ENCODE results near the gene CRYAB. TPM values are rescaled to one million over a fixed set of nuclear protein-coding genes. Genes with fewer than 3 reads are reported as not detected.
"Not testable (repeated sequence)": the region's sequence is repeated elsewhere in the genome, so short reads cannot be mapped to it uniquely, and the experiment has no call there.

Gene CRYAB
- total and polyA plus RNA-seq, 5 experiments from 2014 or later, result not detected

DNA sequence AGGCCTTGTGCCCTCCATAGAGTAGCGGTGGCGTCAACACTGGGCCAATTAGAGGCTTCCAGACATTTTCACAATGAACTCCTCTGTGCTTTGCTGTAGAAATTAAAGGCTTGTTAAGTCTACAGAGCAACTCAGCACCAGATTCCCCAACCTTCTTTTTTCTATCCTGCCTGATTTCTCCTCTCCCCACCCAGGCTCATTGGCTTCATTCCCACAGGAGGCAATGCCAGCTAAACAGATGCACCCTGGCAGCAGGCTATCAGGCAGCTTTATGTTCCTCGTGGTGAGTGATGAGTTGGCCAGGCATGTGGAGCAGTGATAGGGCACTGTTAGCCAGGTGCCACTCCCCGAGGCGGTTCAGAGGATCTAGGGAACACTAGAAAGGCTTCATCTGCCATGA lies 30.4 kb upstream of the CRYAB start:
- no peaks in the 10 kb centered on the region for H3K27me3 Mint-ChIP-seq
- no peaks in the 10 kb centered on the region for H3K9me3 Mint-ChIP-seq
- no peaks in the 10 kb centered on the region for H3K36me3 Mint-ChIP-seq
- DNase-seq (no peak), ATAC-seq (no peak)
- peak overlapping the region in 1 of 10 donors; percentile 31 for H3K27ac Mint-ChIP-seq
- H3K4me3 Mint-ChIP-seq, result no peak overlapping the region
- POLR2A ChIA-PET, result no interaction called here
- peaks cover 20 to 48% (median 42%) of the 10 kb centered on the region in 4 donors for H3K4me1 Mint-ChIP-seq

DNA sequence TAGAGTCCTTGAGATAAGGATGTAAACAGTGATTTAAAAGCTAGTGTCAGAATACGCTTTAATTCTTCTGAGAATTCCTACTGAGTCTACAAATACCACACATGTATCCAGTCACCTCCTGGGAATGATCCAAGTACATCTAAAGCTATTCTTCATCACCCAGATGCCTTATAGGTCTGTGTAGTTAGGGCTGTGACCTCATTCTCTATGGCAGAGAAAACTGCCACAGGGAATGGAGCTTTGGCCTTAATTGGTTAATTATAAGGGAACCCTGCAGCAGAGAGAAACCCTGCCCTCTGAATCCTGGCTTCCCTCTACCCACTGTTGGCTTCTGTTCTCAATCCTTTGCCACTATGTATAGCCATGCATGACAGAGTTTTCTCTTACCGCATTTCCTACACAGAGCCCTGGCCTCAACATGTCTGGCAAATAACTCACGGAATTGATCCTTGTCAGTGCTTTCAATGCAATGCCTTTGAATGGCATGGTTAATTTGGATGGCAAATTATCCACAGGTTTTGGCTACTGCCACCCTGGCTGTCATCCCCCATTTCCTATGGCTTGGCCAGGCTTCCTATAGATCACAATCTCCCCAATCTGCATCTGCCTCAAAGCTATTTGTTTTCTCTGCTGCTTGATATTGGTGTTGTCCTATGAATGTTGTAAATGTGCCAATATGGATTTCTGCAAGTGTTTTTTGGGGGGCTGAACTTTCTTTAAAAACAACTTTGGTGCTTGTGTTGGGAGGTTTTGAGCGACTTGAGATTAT lies 28.4 kb upstream of the CRYAB start:
- no peak for ATAC-seq
- POLR2A ChIA-PET, result interaction anchor here (1.4 kb wide), 1 partner anchor 14 kb away, joined by 6 read pairs; no protein-coding TSS in a partner anchor
- peaks cover 25 to 59% (median 50%) of the 10 kb centered on the region in 4 donors for H3K4me1 Mint-ChIP-seq
- no peaks in the 10 kb centered on the region for H3K9me3 Mint-ChIP-seq
- no peak overlapping the region for H3K4me3 Mint-ChIP-seq
- no peaks in the 10 kb centered on the region for H3K36me3 Mint-ChIP-seq
- H3K27me3 Mint-ChIP-seq, result no peaks in the 10 kb centered on the region
- DNase-seq, result no peak
- H3K27ac Mint-ChIP-seq, result peak overlapping the region in 4 of 10 donors; percentile 1 to 90 (median 44)

DNA sequence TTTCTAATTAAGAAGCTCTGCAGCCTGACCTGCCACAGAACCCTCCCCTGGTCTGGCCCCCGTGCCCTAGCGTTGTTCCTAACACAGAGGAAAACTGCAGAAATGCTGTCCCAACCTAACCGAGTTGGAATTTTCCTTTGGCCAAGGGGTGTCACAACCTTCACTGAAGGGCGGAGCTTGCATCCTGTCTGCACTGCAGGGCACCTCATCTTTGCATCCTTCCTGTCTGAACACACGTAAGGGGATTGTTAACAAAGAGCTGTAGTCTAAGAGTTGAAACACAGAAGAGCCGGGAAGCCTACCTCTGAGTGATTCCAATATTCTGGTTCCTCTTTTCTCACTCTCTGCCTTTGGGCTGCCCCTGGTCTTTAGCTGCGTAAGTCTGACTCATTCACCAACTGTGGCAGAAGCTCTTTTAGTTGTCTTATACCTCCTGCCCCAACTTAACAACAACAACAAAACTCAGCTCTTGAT lies 27.2 kb upstream of the CRYAB start:
- ATAC-seq (peak; percentile 46 to 80), DNase-seq (peak in 5 of 10 donors; percentile 8 to 31 (median 24))
- Mint-ChIP-seq H3K4me1 (peaks cover 18 to 46% (median 38%) of the 10 kb centered on the region in 4 donors), H3K4me3 (peak overlapping the region; percentile 34 to 88 (median 78)), H3K27me3 (no peaks in the 10 kb centered on the region), H3K36me3 (no peaks in the 10 kb centered on the region), H3K27ac (peak overlapping the region; percentile 70 to 94 (median 88)), H3K9me3 (no peaks in the 10 kb centered on the region)
- POLR2A ChIA-PET, result interaction anchor here (1.4 kb wide), 1 partner anchor 12 kb away, joined by 6 read pairs; no protein-coding TSS in a partner anchor

DNA sequence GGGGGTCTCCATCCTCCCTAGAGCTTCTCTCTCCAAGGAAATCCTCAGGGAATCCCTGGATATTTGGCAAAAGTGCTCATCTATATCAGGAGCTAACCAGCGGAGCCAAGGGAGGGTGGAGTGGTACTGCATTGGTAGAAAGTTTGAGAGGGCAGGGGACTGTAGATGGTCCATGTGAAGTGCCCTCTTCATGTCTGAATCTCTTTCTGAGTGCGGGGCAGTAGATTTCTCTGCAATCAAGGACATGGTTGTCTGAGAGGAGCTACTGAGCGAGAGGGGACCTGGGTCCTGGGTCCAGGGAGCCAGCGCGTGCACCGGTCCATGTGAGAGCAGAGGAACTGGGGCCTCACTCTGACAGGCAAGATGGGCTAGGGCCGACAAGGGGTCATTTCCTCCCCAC lies 26.3 kb upstream of the CRYAB start:
- H3K9me3 Mint-ChIP-seq, result no peaks in the 10 kb centered on the region
- H3K27ac Mint-ChIP-seq, result peak overlapping the region; percentile 50 to 94 (median 86)
- no peaks in the 10 kb centered on the region for H3K27me3 Mint-ChIP-seq
- peak overlapping the region; percentile 34 to 88 (median 78) for H3K4me3 Mint-ChIP-seq
- H3K36me3 Mint-ChIP-seq, result no peaks in the 10 kb centered on the region
- ATAC-seq (no peak), DNase-seq (no peak)
- POLR2A ChIA-PET, result interaction anchor here (4.0 kb wide), 1 partner anchor 11 kb away, joined by 28 read pairs; no protein-coding TSS in a partner anchor
- peaks cover 18 to 42% (median 37%) of the 10 kb centered on the region in 4 donors for H3K4me1 Mint-ChIP-seq

DNA sequence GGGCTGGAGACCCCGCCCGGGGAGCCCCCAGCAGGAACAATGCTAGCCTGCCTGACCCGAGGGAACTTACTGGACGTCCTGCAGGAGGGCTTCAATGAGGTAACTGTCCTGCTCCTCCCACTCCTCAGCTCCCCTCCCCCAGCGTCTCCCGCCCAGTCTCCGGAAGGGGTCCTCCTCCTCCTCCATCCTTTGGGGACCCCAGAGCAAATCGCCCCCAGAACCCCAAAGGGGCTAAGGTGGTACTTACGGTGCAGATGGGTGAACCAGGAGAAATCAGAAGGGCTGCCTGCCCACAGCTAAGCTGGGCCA lies 25.8 kb upstream of the CRYAB start:
- Mint-ChIP-seq H3K36me3 (no peaks in the 10 kb centered on the region), H3K4me1 (peaks cover 21 to 44% (median 40%) of the 10 kb centered on the region in 4 donors), H3K9me3 (no peaks in the 10 kb centered on the region), H3K27ac (peak overlapping the region in 9 of 10 donors; percentile 27 to 94 (median 84)), H3K4me3 (peak overlapping the region; percentile 34 to 88 (median 78)), H3K27me3 (no peaks in the 10 kb centered on the region)
- no peak for DNase-seq
- peak in 1 of 2 donors; percentile 19 for ATAC-seq
- POLR2A ChIA-PET, result interaction anchor here (4.0 kb wide), 1 partner anchor 11 kb away, joined by 28 read pairs; no protein-coding TSS in a partner anchor

DNA sequence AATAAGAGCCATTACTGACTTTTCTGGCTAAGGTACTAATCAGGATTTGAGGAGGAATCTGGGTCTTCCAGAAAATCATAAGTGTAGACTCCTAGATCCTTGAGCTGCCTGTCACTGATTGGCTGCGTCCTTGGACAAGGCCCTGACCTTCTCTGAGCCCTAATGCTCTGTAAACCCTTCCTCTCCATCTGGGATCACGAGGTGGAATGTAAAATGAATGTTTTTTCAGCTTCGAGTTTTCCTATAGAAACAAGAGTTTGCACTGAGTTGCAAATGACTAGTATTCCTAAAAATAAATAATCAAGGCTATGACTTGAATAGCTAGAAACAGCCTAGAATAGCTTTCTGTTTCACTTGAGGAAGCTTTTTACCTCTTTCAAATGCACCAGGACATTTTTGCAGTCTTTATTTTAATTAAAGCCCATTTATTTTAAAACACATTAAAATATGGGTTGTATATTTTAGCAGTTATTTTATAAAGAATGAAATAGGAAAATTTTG lies 24.5 kb upstream of the CRYAB start:
- Mint-ChIP-seq H3K27ac (peak overlapping the region in 3 of 10 donors; percentile 84 to 93 (median 90)), H3K4me3 (peak overlapping the region; percentile 60 to 91 (median 88)), H3K36me3 (no peaks in the 10 kb centered on the region), H3K9me3 (no peaks in the 10 kb centered on the region), H3K4me1 (peaks cover 21 to 45% (median 40%) of the 10 kb centered on the region in 4 donors), H3K27me3 (no peaks in the 10 kb centered on the region)
- ATAC-seq (no peak), DNase-seq (no peak)
- POLR2A ChIA-PET, result interaction anchor here (1.0 to 4.0 kb wide), 2 partner anchors 9 to 88 kb away, joined by 4 to 28 read pairs; no protein-coding TSS in a partner anchor

DNA sequence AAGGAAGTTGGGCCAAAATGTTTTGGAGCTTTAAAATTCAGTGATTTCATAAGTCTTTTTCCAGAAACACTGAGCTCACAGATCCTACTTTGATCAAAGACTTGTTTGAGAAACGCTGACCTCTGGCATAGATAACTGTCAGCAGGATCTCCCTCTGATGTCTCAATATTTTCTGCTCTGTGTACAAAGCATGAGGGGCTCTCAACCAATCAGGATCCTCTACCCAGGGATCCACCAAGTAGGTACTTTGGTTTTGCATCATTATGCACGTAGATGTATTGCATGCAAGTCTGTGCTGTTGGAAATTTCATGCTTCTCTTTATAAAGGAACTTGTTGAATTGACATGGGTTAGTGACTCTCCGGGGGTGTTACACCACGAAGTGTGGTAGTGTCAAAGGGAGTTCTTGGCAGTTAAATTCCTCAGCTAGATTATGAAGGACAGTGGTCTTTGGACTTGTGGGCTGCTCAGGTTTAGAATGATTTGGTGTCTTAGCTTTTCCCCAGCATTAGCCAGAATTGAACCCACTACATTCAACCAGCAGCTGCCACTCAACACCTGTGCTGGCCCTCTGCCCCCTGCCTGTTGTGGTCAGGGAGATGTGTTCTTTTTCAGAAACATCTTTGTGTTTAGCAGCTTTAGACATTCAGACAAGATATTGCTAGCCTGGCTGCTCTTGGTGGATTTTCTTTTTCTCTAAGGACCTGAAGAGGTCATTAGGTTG lies 23.9 kb upstream of the CRYAB start:
- peaks cover 21 to 45% (median 40%) of the 10 kb centered on the region in 4 donors for H3K4me1 Mint-ChIP-seq
- H3K36me3 Mint-ChIP-seq, result no peaks in the 10 kb centered on the region
- H3K9me3 Mint-ChIP-seq, result no peaks in the 10 kb centered on the region
- ATAC-seq (no peak), DNase-seq (no peak)
- H3K4me3 Mint-ChIP-seq, result peak overlapping the region in 6 of 10 donors; percentile 11 to 91 (median 32)
- H3K27ac Mint-ChIP-seq, result peak overlapping the region in 5 of 10 donors; percentile 11 to 66 (median 47)
- no peaks in the 10 kb centered on the region for H3K27me3 Mint-ChIP-seq
- POLR2A ChIA-PET, result interaction anchor here (0.6 to 4.0 kb wide), 3 partner anchors 9 to 149 kb away, joined by 4 to 28 read pairs (median 5); no protein-coding TSS in a partner anchor

DNA sequence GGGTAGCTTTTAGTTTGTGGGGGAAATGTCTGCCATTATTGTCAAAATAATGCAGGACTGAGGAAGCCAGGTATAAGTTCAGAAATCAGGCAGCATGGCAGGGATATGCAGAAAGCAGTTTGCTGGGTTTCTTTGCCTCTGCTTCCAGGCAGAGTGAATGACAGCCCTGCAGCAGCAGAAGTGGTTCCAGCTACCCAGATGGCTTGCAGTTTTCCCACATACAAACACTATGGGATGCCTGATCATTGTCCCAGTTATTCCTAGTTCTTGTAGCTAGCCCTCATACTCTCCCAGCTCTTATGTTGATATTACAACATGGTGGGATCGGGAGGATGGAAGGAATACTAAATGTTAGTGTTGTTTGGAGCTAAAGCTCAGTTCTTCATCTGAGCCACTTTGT lies 22.7 kb upstream of the CRYAB start:
- Mint-ChIP-seq H3K4me1 (peaks cover 20 to 41% (median 38%) of the 10 kb centered on the region in 4 donors), H3K9me3 (no peaks in the 10 kb centered on the region), H3K4me3 (no peak overlapping the region), H3K36me3 (no peaks in the 10 kb centered on the region), H3K27me3 (no peaks in the 10 kb centered on the region), H3K27ac (no peak overlapping the region)
- ATAC-seq (no peak), DNase-seq (no peak)
- POLR2A ChIA-PET, result interaction anchor here (0.5 to 4.0 kb wide), 4 partner anchors 8 to 169 kb away, joined by 3 to 28 read pairs (median 4); partner anchors contain the start of gene PPP2R1B

DNA sequence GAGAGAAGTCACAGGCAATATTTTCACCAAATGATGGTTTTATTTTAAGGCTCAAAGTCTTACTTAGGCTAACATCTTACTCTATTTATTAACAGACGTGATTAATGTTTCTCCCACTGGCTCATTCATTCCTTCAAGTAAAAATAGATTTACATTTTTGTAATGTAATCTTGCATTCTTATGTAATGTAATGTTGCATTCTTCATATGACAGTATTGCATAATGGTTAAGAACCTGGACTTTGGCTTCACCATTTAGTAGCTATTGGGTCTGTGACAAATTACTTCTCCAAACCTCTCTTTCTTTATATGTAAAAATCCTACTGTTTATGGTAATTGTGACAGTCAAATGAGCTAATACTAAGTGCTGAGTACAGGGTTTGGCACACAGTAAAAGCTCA lies 22.3 kb upstream of the CRYAB start:
- no peak overlapping the region for H3K27ac Mint-ChIP-seq
- DNase-seq (no peak), ATAC-seq (no peak)
- no peaks in the 10 kb centered on the region for H3K27me3 Mint-ChIP-seq
- POLR2A ChIA-PET, result interaction anchor here (0.5 to 1.0 kb wide), 3 partner anchors 12 to 168 kb away, joined by 3 to 4 read pairs (median 3); partner anchors contain the start of gene PPP2R1B
- no peak overlapping the region for H3K4me3 Mint-ChIP-seq
- no peaks in the 10 kb centered on the region for H3K36me3 Mint-ChIP-seq
- no peaks in the 10 kb centered on the region for H3K9me3 Mint-ChIP-seq
- H3K4me1 Mint-ChIP-seq, result peaks cover 18 to 37% (median 34%) of the 10 kb centered on the region in 4 donors

DNA sequence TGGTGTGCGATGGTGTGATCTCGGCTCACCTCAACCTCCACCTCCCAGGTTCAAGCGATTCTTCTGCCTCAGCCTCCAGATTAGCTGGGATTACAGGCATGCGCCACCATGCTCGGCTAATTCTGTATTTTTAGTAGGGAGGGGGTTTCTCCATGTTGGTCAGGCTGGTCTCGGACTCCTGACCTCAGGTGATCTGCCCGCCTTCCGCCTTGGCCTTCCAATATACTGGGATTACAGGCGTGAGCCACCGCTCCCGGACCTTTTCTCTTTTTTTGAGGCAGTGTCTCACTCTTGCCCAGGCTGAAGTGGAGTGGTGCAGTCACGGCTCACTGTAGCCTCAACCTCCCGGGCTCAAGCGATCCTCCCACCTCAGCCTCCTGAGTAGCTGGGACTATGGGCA lies 21.6 kb upstream of the CRYAB start:
- H3K4me1 Mint-ChIP-seq, result peaks cover 11 to 30% (median 27%) of the 10 kb centered on the region in 4 donors
- H3K4me3 Mint-ChIP-seq, H3K27me3 Mint-ChIP-seq, H3K9me3 Mint-ChIP-seq, H3K27ac Mint-ChIP-seq, H3K36me3 Mint-ChIP-seq, POLR2A ChIA-PET, DNase-seq, ATAC-seq: not testable (repeated sequence)

DNA sequence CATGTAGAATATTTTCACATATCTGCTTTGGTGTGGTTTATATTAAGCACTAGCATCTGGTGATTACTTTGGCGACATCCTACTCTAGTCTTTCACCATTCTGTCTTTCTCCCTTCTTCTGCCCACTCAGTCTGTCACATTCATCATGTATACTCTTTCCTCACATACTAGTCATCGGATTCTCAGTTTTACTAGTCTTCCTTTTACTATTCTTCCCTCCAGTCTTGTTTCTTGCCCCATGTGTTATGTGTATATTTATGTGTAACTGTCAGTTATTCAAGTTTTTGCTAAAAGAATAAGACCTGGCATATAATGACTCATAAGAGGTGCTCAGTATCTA lies 21.0 kb upstream of the CRYAB start:
- no peak for DNase-seq
- ATAC-seq, result no peak
- no peaks in the 10 kb centered on the region for H3K27me3 Mint-ChIP-seq
- no peaks in the 10 kb centered on the region for H3K9me3 Mint-ChIP-seq
- H3K27ac Mint-ChIP-seq, result no peak overlapping the region
- POLR2A ChIA-PET, result interaction anchor here (1.3 kb wide), 1 partner anchor 155 kb away, joined by 3 read pairs; the partner anchor contains the start of genes SDHD and TIMM8B
- peak overlapping the region in 1 of 10 donors; percentile 59 for H3K4me3 Mint-ChIP-seq
- H3K4me1 Mint-ChIP-seq, result peaks cover 8 to 24% (median 21%) of the 10 kb centered on the region in 4 donors
- no peaks in the 10 kb centered on the region for H3K36me3 Mint-ChIP-seq

DNA sequence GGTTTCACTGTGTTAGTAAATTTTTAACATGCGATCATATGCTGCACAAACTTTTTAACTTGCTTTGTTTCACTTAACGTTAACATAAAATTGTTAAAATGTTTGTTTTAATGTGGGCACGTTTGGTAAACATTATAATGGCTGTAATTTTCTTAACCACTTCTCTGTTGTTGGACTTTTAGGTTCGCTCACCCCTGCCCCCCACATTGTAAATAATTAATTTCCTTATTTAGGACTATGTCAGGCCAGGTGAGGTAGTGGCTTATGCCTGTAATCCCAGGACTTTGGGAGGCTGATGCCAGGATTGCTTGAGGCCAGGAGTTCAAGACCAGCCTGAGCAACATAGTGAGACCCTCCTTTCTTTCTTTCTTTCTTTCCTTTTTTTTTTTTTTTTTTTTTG lies 18.9 kb upstream of the CRYAB start:
- POLR2A ChIA-PET, result no interaction called here
- Mint-ChIP-seq H3K9me3 (no peaks in the 10 kb centered on the region), H3K27me3 (no peaks in the 10 kb centered on the region), H3K4me1 (peaks cover 5 to 25% (median 22%) of the 10 kb centered on the region in 4 donors), H3K27ac (no peak overlapping the region), H3K36me3 (no peaks in the 10 kb centered on the region), H3K4me3 (no peak overlapping the region)
- DNase-seq (no peak), ATAC-seq (no peak)

Measured in naive thymus-derived CD8-positive, alpha-beta T cell (primary cell).